Liver (tissue), 3 donors: Measurements from ENCODE around the gene TSHZ3.

ENCODE experiments used
- JUND ChIP-seq, 2 donors: IDR thresholded peaks; 2 replicates each; pipeline ENCODE4 v1.6.1; 2016; ENCODE audit warnings: antibody characterized with exemption in 2 of 2
- RAD21 ChIP-seq, 2 donors: IDR thresholded peaks; 2 replicates each; pipeline ENCODE4 v1.6.1; 2016; ENCODE audit warnings: antibody characterized with exemption in 2 of 2, mild to moderate bottlenecking in 2 of 2
- RXRA ChIP-seq, 2 donors: IDR thresholded peaks; 2 replicates each; pipeline ENCODE4 v1.6.1; 2017 to 2018; ENCODE audit warnings: antibody characterized with exemption in 2 of 2, mild to moderate bottlenecking in 1 of 2
- TF ChIP-seq, protein P1 (sequence below): fragments of 150-350 bp; IDR thresholded peaks from 2 replicates; pipeline ENCODE4 v1.5.1; 2017; ENCODE audit warnings: improper control_type of control experiment, low read depth, low read length; ENCODE audit not compliant: missing input control
- TF ChIP-seq, protein P2 (sequence below): IDR thresholded peaks from 2 replicates; pipeline ENCODE4 v1.6.1; 2016; ENCODE audit warnings: antibody characterized with exemption
- TF ChIP-seq, protein P3 (sequence below): IDR thresholded peaks from 2 replicates; pipeline ENCODE4 v1.6.1; 2016; ENCODE audit warnings: antibody characterized with exemption, mild to moderate bottlenecking
- TF ChIP-seq, protein P4 (sequence below): IDR thresholded peaks from 2 replicates; pipeline ENCODE4 v1.6.1; 2016; ENCODE audit warnings: antibody characterized with exemption
- donor health status: healthy.
- donor health status: healthy.

DNA sequence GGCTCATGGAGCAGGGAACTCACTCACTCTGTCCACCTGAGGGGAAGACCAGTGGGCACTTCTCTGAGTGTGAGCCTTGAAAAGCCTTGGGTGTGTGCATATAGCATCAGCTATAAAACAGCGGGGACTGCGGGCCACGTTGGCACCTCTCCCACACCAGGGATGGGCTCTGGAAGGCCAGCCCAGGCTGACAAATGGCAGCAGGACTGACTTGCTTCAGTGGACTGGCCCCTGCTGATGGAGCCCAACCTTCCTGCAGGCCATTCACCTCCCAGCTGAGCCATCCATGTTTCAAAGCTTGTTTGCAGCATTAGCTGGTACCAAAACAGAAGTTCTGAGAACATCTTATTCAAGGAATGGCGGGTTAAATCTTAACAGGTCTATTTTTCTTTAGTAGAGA, 21.0 kb downstream of the TSHZ3 start:
- TF ChIP-seq, protein P1, sequence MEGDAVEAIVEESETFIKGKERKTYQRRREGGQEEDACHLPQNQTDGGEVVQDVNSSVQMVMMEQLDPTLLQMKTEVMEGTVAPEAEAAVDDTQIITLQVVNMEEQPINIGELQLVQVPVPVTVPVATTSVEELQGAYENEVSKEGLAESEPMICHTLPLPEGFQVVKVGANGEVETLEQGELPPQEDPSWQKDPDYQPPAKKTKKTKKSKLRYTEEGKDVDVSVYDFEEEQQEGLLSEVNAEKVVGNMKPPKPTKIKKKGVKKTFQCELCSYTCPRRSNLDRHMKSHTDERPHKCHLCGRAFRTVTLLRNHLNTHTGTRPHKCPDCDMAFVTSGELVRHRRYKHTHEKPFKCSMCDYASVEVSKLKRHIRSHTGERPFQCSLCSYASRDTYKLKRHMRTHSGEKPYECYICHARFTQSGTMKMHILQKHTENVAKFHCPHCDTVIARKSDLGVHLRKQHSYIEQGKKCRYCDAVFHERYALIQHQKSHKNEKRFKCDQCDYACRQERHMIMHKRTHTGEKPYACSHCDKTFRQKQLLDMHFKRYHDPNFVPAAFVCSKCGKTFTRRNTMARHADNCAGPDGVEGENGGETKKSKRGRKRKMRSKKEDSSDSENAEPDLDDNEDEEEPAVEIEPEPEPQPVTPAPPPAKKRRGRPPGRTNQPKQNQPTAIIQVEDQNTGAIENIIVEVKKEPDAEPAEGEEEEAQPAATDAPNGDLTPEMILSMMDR: no peak
- TF ChIP-seq, protein P2, sequence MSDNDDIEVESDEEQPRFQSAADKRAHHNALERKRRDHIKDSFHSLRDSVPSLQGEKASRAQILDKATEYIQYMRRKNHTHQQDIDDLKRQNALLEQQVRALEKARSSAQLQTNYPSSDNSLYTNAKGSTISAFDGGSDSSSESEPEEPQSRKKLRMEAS: no peak
- TF ChIP-seq, protein P3, sequence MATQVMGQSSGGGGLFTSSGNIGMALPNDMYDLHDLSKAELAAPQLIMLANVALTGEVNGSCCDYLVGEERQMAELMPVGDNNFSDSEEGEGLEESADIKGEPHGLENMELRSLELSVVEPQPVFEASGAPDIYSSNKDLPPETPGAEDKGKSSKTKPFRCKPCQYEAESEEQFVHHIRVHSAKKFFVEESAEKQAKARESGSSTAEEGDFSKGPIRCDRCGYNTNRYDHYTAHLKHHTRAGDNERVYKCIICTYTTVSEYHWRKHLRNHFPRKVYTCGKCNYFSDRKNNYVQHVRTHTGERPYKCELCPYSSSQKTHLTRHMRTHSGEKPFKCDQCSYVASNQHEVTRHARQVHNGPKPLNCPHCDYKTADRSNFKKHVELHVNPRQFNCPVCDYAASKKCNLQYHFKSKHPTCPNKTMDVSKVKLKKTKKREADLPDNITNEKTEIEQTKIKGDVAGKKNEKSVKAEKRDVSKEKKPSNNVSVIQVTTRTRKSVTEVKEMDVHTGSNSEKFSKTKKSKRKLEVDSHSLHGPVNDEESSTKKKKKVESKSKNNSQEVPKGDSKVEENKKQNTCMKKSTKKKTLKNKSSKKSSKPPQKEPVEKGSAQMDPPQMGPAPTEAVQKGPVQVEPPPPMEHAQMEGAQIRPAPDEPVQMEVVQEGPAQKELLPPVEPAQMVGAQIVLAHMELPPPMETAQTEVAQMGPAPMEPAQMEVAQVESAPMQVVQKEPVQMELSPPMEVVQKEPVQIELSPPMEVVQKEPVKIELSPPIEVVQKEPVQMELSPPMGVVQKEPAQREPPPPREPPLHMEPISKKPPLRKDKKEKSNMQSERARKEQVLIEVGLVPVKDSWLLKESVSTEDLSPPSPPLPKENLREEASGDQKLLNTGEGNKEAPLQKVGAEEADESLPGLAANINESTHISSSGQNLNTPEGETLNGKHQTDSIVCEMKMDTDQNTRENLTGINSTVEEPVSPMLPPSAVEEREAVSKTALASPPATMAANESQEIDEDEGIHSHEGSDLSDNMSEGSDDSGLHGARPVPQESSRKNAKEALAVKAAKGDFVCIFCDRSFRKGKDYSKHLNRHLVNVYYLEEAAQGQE: no peak
- TF ChIP-seq, protein P4, sequence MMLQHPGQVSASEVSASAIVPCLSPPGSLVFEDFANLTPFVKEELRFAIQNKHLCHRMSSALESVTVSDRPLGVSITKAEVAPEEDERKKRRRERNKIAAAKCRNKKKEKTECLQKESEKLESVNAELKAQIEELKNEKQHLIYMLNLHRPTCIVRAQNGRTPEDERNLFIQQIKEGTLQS: no peak
- no peak for TF ChIP-seq JUND (IDR thresholded peaks at IDR 0.05)
- no peak for TF ChIP-seq RAD21 (IDR thresholded peaks at IDR 0.05)
- TF ChIP-seq RXRA (IDR thresholded peaks at IDR 0.05): no peak
